ENCODE results near the gene TMEM97.

The TMEM97 gene

DNA sequence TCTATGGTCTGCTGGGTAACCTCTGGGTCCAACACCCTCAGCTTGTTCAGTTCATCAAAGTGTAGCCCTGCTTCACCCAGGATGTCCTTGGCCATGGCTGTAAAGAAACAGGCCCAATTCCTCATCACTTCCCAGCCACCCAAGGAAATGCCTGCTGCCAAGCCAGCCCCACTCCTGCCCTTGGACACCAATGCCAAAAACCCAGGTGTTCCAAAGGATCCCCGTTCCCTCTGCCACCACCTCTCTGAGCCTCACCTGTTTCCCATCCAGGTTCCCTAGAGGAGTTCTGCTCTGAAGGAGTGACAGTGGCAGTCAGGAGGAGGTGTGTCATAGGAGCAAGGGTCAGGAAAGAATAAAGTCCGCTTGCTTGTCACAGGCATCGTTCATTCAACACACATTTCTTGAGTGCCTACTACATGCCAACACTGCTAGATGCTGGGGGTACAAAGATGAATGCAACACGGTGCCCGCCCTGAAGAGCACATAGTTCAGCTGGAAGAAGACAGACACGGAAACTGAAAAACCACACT, 13.0 kb downstream of the TMEM97 start:
- TF ChIP-seq, protein P1, sequence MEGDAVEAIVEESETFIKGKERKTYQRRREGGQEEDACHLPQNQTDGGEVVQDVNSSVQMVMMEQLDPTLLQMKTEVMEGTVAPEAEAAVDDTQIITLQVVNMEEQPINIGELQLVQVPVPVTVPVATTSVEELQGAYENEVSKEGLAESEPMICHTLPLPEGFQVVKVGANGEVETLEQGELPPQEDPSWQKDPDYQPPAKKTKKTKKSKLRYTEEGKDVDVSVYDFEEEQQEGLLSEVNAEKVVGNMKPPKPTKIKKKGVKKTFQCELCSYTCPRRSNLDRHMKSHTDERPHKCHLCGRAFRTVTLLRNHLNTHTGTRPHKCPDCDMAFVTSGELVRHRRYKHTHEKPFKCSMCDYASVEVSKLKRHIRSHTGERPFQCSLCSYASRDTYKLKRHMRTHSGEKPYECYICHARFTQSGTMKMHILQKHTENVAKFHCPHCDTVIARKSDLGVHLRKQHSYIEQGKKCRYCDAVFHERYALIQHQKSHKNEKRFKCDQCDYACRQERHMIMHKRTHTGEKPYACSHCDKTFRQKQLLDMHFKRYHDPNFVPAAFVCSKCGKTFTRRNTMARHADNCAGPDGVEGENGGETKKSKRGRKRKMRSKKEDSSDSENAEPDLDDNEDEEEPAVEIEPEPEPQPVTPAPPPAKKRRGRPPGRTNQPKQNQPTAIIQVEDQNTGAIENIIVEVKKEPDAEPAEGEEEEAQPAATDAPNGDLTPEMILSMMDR (conservative IDR thresholded peaks at IDR 0.05; ENCODE audit: control insufficient read depth, insufficient read depth, low read depth, low read length): no peak
- DNase-seq (ENCODE audit: low read depth): no peak
- H3K4me3 ChIP-seq (ENCODE audit: control insufficient read depth, low read depth, low read length): no peak overlapping the region

DNA sequence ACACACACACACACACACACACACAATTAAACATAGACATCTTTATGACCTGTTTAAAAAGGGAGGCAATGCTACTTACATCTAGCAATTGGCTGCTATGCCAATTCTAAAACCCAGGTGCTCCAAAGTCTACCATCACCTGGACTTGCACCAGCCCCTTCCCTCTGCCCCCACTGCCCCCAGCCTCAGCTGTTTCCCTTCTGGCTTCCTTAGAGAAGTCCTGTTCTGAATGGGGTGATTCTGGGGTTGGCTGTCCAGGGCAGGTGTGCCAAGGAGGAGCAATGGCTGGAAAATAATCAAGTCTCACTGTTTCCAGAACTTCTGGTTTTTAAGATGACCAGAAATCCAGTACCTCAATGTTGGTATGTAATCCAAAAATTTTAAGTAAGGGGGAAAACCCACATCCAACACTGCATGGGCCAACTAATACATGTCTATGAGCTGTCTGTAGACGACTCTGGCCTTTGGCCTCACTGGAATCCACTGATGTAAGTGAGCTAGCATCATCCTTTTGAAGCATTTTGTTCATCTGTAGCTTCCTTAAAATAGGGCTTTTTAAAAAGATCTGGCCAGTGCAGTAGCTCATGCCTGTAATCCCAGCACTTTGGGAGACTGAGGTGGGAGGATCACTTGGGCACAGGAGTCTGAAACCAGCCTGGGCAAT, 14.2 kb downstream of the TMEM97 start:
- no peak for DNase-seq (ENCODE audit: low read depth)
- TF ChIP-seq, protein P1 (conservative IDR thresholded peaks at IDR 0.05; ENCODE audit: control insufficient read depth, insufficient read depth, low read depth, low read length): no peak
- H3K4me3 ChIP-seq (ENCODE audit: control insufficient read depth, low read depth, low read length): no peak overlapping the region

DNA sequence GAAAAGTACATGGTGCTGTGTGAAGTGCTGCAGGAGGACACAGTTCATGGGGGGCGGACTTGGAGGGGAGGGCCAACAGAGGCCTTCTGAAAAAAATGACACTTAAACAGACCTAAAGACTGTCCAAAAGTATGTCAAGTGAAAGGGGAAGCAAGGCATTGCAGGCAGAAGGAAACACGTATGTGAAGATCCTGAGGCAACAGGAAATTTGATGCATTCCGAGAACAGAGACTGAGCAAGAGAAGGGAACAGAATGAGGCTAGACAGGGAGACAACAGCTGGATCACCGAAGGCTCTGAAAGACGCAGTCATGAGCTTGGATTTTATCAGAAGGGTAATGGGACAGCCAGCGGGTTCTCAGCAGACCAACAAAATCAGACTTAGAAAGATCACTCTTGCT, 15.2 kb downstream of the TMEM97 start:
- DNase-seq (ENCODE audit: low read depth): peak; percentile 35
- H3K4me3 ChIP-seq (ENCODE audit: control insufficient read depth, low read depth, low read length): peak overlapping the region; percentile 97
- TF ChIP-seq, protein P1 (conservative IDR thresholded peaks at IDR 0.05; ENCODE audit: control insufficient read depth, insufficient read depth, low read depth, low read length): no peak

DNA sequence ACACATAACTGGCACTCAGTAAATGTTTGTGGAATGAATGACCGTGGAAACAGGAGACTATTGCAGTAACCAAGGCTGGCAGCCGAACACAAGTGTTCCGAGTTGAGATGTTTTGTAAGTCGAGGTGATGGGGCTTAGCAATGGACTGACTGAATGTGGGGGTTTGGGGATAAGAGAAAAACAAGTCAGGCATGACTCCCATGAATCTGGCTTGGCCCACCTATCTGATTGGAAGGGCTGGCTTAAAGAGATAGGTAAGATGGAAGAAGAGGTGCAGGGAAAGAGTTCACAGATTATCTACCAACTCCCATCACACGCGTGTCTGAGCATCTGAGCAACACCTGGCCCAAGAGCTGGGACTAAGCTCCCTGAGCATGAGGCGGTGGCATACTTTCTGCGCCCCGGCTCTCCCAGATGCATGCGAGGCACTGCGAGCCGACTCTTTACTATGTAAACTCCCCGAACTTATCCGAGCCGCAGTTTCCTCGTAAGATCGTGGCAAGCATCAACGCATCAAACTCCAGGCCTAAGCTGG, 15.7 kb downstream of the TMEM97 start:
- peak overlapping the region; percentile 97 for H3K4me3 ChIP-seq (ENCODE audit: control insufficient read depth, low read depth, low read length)
- TF ChIP-seq, protein P1 (conservative IDR thresholded peaks at IDR 0.05; ENCODE audit: control insufficient read depth, insufficient read depth, low read depth, low read length): no peak
- peak; percentile 56 for DNase-seq (ENCODE audit: low read depth)

DNA sequence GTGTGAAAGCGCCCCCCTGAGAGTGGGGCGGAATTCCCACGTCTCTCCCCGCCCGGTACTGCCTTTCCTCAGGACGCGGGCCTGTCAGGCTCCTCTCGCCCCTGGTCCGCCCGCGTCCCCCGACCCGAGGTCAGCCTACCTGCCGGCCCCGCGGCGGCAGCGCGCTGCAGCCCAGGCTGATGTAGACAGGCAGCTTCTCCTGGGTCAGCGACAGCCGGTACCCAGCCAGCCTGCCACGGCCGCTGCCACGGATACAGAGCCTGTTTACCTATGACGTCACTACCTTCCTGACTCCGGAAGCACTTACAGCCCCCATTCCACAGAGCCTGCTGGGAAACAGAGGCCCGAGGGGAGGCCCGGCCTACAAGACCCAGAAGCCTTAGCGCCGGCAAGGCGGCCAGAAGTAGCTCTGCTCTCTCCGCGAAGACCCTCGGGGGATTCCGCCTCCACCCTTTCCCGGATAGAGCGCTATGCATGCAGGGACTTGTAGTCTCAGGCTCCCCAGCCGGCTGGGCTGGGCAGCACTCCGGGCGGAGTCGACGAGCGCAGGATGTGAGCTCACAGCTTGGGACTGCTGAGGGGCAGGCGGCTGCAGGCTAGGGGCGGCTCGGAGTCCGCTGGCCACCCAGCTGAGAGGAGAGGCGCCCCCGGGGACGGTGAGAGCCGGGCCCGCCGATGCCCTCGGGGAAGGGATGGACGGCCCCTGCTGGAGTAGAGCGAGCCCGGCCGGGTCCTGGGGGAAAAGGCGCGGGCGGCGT, 16.4 kb downstream of the TMEM97 start, which contains the start of the genes IFT20 and TNFAIP1:
Gene IFT20 (minus strand): TSS at position 272 of the 758 bp plus-strand sequence. CDS start 3,487 bp downstream, outside the sequence.
Gene TNFAIP1 (plus strand): TSS at position 561 of the 758 bp plus-strand sequence. CDS start 3,761 bp downstream, outside the sequence.
- DNase-seq (ENCODE audit: low read depth): peak; percentile 100
- TF ChIP-seq, protein P1 (conservative IDR thresholded peaks at IDR 0.05; ENCODE audit: control insufficient read depth, insufficient read depth, low read depth, low read length): no peak
- H3K4me3 ChIP-seq (ENCODE audit: control insufficient read depth, low read depth, low read length): peak within 1 kb of the TSS; percentile 97

DNA sequence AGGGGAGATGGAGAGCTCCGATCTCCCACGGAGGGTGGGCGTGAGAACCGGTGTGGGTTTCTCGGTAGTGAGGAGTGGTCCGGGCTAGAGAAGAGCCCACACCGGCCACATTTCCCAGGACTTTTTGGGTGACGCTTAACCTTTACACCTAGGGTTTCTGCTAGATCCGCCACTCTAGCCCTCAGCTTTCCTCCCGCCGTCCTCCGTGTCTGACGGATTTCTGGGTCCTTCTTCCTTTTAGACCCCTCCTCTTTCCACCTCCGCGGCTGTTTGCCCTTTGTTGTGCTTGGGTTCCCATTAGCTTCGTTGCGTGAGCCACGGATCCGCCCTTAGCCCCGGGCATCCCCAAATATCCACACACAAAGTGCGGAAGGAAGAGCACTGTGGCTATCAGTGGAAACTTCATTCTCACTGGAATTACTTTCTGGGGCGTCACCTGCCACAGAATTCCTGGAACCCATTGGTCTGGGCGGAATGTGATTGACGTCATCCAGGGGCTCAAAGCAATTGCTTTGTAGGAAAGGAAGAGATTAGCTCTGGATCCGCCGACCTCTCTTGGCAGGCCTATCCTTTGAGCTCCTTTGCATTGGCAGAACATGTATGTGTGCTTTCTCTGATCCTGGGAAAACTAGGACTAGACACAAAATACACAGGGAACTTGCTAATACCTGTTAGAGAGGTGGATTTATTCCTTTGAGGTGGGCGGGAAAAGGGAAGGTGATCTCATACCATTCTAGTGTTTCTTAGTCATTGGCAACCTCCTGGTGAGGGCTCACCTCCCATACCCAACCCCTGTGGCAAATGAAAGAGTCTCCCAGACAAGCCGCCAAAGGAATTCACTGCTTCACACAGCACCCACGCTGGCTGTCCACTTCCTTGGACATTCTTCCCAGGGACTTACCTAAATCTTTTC, 17.2 kb downstream of the TMEM97 start:
- TF ChIP-seq, protein P1 (conservative IDR thresholded peaks at IDR 0.05; ENCODE audit: control insufficient read depth, insufficient read depth, low read depth, low read length): no peak
- peak overlapping the region; percentile 97 for H3K4me3 ChIP-seq (ENCODE audit: control insufficient read depth, low read depth, low read length)
- DNase-seq (ENCODE audit: low read depth): peak; percentile 79

Measured in fibroblast of mammary gland (primary cell).